Right lobe of liver (tissue), 4 donors: ENCODE measurements around the gene PSMD13.

Source experiments
- POLR2A ChIP-seq: fragments of 450-650 bp; IDR thresholded peaks from one replicate; pipeline ENCODE4 v1.6.1; 2017; ENCODE audit warnings: antibody characterized with exemption, mild to moderate bottlenecking
- TF ChIP-seq, protein P1 (sequence below), 4 donors: fragments of 200-600 bp in 3 of 4; fragments of 450-650 bp in 1 of 4; IDR thresholded peaks; one replicate each; pipeline versions ENCODE4 v1.5.1 to v1.8.0; 2016 to 2022; ENCODE audit warnings: antibody characterized with exemption in 4 of 4, mild to moderate bottlenecking in 2 of 4
- donor health status: DM: no; HTN: no; CAD: no.
- donor health status: DM: no; HTN: no; CAD: no.
- donor health status: DM: no; HTN: yes; CAD: no.

DNA sequence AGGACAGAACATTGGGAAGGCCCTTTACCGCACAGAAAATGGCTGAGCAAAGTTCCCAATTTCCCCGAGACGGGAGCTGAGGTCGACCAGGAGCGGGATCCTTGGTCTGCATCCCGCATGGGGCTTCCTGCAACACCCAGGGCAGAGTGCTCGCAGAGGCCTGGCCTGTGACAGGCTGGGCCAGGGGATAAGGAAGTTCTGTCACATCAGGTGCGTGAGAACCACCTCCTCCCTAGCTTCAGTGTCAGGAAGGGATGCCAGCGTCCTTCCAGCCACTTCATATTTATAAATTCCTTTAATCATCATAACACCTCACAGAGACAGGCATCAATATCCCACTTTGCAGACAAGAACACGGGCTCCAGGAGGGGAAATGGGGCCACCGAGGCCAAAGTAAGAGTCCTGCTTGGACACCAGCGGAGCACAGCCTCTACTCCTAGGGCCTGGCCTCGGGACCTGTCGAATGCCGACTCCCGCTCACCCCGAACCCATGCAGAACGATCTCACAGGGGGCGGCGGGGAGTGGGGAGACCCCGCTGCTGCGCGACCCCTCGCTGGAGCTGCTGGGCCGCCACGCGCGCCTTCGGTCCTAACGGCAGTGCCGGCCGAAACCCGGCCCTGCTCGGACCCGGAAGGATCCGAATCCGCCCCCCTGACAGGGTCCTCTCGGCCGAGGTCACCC lies 30.1 kb upstream of the PSMD13 start:
- TF ChIP-seq, protein P1, sequence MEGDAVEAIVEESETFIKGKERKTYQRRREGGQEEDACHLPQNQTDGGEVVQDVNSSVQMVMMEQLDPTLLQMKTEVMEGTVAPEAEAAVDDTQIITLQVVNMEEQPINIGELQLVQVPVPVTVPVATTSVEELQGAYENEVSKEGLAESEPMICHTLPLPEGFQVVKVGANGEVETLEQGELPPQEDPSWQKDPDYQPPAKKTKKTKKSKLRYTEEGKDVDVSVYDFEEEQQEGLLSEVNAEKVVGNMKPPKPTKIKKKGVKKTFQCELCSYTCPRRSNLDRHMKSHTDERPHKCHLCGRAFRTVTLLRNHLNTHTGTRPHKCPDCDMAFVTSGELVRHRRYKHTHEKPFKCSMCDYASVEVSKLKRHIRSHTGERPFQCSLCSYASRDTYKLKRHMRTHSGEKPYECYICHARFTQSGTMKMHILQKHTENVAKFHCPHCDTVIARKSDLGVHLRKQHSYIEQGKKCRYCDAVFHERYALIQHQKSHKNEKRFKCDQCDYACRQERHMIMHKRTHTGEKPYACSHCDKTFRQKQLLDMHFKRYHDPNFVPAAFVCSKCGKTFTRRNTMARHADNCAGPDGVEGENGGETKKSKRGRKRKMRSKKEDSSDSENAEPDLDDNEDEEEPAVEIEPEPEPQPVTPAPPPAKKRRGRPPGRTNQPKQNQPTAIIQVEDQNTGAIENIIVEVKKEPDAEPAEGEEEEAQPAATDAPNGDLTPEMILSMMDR (IDR thresholded peaks at IDR 0.05): no peak
- no peak for TF ChIP-seq POLR2A
